Cerebellar cortex (tissue), 1 donor: ENCODE results near the gene PFKL.

Source experiments
- DNase-seq: peaks from one replicate; pipeline ENCODE4 v3.0.0-alpha.2; 2015; ENCODE audit warnings: low spot score

The PFKL gene

DNA sequence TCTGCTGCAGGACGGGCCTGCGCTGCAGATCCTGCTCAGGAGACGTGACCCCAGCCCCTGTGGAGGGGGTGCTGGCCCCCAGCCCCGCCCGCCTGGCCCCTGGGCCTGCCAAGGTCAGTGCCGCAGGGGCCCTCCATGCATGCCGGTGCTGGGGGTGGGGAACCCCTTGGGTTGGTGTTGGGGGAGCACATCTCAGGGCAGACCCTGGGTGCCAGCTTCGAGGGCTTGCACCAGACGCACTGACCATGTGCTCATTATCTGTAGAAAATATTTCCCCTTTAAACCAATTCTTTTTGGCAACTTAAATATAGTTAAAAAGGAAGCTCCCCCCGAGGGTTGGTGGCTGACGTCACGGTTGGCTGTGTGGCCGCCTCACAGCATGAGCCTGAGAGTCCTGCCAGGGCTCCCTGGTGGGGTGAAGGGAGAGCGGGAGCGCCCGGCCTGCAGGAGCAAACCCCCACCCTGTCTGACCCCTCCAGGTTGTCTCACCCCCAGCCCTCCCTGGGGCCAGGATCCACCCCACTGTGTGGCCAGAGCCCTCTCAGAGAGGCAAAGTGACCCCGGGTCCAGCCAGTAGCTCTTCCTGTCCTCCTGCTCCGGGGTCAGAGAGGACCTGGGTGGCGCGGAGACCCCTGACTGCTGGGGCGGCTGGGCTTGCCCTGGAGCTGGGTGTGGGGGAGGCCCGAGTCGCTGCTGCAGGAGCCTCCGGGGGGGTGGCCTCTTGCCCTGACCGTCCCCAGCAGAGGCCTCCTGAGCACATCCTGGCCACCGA, 5.3 kb upstream of the PFKL start:
- DNase-seq: no peak

DNA sequence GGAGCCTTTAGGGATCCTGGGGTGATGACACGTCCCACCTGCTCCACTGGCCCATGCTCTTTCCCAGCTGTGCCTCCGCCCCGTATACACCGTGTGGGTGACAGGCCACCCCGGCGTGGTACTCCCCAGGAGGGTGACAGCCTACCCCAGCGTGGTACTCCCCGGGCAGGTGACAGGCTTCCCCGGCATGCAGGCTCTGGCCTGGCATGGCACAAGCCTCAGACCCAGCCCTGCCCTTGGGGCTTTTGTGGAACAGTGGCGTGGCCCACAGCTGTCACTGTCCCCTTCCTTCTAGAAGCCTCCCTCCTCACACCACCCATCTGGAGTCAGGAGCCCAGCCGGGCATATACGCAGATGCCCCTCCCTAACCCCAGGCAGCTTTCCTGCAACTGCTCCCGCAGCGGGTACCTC, 4.7 kb upstream of the PFKL start:
- no peak for DNase-seq

DNA sequence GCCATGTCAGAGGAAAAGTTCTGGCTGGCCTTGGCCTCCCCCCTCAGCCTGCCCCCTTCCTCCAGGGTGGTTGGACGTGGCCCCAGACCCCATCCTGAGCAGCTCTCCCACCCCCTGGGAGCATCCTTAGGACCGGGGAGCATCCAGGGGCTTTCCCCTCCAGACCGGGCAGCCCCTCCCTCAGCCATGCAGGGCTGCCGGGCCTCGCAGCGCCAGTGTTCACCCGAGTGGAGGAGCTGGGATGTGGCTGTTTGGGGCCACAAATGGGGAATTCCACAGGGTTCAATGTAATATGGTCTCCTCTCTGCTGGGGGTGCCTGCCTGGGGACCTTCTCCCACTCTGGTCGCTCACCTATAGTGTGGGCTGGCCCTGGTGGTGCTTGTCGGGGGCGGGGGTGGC, 4.2 kb upstream of the PFKL start:
- DNase-seq: no peak

DNA sequence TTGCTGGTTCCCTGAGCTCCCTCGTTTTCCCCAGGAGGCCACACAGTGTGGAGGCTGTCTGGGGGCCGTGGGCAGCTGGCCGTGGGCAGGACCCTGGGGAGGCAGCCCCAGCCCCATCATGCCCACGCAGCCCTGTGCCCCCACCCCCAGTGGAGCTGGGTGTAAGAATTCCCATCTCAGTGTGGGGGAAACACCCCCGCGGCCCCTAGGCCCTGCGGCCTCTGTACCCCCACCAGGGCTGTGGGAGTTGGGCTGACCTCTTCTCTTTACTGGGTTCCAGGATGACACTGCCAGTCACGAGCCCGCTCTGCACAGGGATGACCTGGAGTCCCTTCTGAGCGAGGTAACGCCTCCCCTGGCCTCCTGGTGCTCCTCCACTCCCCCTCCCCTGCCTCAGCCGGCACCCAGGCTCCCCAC, 3.7 kb upstream of the PFKL start:
- DNase-seq: no peak

DNA sequence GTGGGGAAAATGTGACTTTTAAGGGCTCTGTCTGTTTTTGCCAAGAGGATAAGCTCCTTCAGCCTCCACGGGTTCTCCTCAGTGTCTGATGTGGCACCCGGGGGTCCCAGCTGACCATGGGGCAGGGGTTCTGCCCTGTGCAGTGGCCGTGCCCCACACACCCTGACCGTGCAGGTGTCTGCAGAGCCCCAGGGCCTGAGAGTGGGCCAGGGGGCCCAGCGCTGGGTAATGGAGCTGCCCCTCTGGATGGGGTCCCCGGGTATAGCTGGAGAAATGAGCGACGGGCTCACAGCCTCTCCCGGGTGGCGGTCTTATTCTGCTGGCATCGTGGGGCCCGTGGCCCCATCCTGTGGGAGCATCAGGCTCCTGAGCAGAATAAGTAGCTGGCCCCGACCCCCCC, 2.9 kb upstream of the PFKL start:
- no peak for DNase-seq

DNA sequence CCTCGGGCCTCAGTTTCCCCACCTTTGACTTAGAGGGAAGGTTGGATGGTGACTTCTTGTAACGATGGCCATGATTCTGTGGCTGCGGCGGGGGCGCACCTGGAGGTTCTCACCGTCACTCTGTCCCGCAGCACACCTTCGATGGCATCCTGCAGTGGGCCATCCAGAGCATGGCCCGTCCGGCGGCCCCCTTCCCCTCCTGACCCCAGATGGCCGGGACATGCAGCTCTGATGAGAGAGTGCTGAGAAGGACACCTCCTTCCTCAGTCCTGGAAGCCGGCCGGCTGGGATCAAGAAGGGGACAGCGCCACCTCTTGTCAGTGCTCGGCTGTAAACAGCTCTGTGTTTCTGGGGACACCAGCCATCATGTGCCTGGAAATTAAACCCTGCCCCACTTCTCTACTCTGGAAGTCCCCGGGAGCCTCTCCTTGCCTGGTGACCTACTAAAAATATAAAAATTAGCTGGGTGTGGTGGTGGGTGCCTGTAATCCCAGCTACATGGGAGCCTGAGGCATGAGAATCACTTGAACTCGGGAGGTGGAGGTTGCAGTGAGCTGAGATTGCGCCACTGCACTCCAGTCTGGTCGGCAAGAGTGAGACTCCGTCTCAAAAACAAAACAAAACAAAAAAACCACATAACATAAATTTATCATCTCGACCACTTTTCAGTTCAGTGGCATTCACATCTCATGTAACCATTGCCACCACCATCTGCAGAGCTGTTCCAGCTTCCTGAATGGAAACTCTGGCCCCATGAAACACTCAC, 2.1 kb upstream of the PFKL start:
- peak; percentile 88 for DNase-seq

DNA sequence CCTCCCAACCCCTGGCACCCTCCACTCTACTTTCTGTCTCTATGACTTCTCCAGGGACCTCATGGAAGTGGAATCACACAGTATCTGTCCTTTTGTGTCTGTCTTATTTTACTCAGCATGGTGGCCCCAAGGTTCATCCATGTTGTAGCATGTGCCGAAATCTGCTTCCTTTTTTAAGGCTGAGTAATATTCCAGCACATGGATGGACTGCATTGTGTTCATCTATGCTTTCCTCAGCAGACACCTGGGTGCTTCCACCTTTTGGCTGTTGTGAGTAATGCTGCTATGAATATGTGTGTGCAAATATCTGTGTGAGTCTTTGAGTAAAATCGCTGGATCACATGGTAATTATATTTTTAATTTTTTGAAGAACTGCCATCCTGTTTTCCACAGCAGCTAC, 1.6 kb upstream of the PFKL start:
- peak; percentile 5 for DNase-seq

DNA sequence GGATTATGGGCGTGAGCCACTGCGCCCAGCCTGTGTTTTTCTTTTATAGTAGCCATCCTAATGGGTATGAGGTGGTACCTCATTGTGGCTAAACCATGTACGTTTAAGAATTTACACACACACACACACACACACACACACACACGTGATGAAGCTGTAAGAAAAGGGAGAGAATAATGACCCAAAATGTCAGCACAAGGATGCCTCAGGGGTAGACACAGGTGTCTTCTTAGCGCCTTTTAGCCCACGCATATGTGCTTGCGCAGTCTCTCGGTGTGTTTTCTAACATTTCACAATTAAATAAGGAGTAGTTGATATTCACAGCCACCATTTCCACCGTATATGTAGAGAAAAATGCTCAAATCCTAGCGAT, 782 bp upstream of the PFKL start:
- DNase-seq: no peak

DNA sequence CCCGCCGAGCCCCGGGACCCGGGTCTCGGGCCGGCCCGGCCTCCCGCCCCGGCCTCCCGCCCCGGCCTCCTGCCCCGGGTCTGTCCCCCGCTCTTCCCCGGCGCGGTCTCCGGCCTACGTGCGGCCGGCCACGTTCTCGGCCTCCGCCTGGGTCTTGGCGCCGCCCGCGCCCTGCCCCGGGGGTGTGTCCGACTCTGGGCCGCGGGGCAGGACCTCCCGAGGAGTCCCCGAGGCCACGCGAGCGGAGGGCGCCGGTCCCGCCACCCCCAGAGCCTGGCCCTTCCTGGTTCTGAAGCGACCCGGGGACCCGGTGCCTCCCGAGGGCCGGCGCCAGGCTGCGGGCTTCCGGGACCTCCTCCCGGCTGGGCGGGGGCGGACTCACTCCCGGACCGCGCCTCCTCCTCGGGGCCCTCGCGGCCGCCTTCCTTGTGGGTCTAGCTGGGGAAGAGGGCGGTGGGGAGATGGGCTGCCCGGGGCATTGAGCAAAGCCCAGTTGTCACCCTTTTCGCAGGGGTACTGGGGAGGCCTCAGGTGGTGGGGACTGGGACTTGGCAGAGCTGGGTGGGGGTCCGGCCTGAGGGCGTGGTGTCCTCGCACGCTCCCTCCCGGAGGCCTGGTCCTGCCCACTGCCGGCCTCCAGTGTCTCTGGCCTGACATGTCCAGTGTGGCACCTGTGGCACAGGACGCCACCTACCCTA, 558 bp downstream of the PFKL start:
- peak; percentile 16 for DNase-seq

DNA sequence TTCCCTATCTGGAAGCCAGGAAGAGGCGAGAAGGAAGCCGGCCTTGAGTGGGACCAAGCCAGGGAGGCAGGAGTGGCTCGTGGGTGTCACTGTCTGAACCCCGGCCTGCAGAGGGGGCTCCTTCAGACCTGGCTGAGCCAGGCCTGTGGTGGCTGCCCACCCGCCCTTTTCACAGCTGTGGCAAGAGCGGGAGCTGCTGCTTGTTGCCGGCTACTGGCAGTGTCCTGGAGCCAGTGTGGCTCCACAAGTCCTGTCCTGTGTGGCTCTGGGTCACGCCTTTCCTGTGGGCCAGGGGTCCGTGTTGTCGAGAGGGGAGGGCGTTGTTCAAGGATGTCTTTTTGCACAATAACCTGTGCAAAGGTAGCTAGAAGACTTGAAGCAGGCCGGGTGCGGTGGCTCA, 1.3 kb downstream of the PFKL start:
- no peak for DNase-seq

DNA sequence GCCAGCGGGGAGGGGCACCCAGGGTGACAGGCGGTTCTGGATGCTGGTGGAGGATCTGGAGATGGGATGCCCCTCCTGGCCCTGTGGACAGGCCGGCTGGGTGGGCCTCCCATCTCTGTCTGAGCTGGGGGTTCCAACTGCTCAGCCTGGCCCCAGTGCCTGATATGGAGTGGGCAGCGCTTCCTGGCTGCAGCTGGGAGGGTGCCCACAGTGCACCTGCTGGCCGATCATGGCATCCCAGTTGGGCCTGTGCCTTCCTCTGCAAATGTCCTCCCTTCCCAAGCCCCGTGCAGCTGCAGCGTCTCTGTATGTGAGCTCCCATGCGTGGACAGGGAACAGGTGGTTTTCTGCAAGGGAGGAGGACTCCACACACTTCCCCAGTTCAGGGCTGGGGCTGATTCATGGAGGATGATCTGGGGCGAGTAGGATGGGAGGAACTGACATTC, 2.1 kb downstream of the PFKL start:
- DNase-seq: no peak

DNA sequence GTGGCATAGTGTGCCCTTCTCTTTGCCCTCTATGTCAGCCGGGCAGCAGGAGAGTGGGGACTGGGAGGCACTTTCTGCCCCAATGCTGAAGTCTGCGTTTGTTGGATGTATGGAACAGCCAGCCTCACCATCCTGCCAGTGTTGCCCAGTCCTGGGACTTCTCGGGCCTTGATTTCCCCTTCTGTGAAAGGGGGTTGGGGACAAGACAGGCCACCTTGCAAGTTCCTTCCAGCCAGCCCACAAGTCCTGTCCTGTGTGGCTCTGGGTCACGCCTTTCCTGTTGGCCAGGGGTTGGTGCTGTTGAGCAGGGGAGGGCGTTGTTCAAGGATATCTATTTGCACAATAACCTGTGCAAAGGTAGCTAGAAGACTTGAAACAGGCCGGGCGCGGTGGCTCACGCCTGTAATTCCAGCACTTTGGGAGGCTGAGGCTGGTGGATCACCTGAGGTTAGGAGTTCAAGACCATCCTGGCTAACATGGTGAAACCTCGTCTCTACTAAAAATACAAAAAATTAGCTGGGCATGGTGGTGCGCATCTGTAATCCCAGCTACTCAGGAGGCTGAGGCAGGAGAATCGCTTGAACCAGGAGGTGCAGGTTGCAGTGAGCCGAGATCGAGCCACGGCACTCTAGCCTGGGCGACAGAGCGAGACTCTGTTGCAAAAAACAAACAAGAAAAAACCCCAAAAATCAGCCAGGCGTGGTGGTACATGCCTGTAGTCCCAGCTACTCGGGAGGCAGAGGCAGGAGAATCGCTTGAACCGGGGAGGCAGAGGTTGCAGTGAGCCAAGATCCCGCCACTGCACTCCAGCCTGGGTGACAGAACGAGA, 2.9 kb downstream of the PFKL start:
- peak; percentile 49 for DNase-seq

DNA sequence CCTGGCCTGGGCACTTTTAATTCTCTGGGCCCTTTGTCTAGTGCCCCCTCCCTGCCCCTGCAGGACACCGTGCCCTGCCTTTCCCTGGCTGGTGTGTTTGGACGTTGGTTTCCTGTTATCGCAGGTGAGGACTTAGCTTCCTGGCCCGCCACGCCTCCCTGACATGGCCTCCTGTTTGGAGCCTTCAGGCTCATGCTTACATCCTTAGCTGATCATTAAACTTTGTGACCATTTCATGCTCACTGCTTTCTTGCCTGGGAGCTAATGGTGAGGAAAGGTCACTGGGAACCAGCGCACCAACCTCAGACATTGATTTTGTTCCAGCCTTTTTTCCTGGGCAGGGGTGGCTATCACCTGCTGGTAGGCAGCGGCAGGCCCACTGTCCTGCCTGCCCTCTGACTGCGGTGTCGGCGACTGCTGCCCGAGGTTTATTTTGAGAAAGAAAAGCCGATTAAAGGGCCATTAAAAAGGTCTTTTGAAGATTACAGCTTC, 3.7 kb downstream of the PFKL start:
- DNase-seq: no peak

DNA sequence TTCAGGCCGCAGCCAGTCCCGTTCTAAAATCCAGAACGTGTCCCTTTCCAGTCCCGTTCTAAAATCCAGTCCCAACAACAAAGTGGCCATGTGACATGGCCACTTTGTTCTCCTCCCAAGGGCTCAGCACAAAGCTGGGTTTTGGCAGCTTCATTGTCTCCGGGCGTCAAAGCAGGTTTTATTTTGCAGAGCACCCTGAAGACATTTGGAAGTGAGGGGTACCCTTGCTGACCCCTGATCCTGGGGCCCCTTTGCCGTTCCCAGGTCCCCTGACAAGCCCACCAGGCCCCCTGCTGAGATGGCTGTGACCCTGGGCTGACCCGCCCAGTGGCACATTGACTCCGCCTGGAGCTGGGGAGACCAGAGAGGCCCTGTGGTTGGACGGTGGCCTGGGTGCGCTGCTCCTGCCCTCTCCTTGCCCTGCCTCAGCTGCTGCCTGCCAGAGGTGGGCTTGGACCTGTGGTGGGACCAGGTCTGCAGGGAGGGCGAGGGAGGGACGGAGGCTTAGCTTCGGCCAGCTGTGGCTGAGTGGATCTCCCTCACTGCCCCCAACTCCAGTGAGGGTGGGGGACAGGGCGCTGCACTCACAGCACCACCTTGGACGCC, 4.3 kb downstream of the PFKL start:
- no peak for DNase-seq

DNA sequence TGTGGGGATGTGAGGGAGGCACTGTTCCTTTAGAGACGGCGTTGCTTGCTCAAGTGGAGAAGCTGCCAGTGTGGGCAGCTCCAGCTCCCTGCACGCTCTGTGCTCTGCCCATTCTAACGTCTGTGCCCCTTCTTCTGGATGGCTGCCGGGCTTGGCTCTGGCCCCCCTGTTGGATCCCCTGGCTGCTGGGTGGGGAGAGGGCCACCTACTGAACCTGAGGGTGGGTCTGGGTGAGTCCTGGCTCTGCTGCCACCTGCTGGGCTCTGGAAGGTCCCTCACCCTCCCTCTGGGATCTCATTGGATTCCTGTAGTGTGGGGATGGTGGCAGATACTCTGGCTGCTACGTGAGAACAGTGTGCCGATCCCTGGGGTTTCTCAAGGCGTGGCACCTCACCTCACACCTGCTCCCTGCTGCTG, 5.0 kb downstream of the PFKL start:
- DNase-seq: peak; percentile 42

DNA sequence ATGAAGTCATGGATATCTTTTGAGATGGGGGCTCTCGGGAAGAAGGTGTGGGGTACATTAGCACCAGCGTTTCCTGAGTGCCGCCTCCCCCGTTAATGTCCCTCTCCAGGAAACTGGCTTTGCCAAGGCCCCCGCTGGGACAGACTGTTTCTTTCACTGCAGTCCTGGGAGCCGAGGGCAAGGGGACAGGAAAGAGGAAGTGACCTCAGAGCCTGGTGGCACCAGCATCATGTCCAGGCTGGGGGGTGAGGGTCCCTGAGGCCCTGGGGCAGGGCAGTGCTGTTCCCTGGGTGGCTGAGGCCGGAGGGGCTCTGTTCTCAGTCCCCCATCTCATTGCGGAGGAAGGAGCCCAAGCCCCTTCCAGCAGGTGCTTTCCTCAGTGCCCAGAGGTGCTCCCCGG, 5.8 kb downstream of the PFKL start:
- DNase-seq: no peak

DNA sequence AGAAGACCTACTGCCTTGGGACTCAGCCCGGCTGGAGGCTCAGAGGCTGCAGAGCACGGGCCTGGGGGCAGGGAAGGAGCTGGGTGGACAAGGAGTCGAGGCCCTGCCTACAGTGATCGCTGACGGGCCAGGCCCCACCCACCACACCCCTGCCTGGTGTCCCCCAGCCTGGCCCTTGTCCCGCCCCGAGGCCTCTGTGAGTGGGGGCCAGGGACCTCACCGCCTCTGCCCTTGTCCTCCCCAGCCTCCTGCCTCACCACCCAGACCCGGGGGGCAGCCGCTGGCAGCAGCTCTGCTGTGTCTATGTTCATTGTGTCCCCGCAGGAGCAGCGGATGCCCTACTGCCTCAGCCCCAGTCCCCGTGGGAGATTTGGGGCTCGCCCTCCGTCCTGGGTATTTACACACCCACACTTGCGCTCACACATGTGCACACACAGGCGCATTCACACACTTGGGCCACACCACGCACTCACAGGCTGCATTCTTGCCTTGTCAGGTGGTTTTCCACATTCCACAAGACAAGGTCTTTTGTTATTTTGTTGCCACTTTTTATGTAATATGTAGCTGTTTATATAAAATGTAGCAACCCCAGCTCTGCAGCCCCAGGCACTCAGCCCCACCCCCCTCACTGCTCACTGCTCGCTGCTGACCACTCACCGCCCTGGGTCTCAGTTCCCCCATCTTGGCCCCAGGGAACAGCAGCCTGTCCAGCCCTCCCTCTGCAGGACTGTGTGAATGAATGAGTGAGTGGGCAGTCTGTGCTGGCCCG, 7.3 kb downstream of the PFKL start:
- DNase-seq: no peak

DNA sequence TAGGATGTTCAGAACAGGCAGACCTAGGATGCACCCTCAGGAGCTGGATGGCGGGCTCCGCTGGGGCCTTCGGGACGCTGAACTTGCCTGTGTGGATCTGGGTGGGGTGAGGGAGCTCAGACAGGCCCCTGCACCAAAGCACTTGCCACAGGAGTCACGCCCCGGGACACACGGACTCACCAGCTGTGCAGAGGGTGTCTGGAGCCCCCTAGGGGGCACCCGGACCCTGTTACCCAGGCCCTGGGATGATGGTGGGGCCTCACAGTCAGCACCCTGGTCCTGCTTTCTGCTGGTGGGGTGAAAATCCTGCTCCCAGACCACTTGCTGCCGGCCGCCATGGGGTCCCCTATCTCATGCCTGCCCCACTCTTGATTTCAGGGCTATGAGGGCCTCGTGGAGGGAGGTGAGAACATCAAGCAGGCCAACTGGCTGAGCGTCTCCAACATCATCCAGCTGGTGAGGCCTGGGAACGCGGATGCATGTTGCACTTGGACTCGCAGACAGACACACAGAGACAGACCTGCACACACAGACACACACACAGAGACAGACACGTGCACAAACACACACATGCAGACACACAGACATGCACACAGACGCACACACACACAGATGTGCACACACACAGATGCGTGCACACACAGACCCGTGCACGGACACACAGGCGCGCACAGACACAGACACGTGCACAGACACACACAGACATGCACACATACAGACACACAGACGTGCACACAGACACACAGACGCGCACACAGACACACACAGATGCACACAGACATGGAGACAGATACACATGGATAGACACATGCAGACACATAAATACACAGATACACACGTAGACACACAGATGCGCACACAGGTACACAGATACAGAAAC, 11.0 kb downstream of the PFKL start:
- DNase-seq: no peak

DNA sequence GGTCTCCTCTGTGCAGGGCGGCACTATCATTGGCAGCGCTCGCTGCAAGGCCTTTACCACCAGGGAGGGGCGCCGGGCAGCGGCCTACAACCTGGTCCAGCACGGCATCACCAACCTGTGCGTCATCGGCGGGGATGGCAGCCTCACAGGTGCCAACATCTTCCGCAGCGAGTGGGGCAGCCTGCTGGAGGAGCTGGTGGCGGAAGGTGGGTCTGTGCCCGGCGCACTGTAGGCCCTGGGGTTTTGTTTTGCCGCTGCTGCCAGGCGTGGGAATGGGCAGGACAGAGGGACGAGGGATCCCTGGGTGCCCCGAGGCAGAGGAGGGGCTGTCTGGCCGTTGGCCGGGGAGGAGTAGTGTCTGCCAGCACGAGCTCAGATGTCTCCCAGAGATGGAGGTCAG, 12.2 kb downstream of the PFKL start:
- DNase-seq: no peak

DNA sequence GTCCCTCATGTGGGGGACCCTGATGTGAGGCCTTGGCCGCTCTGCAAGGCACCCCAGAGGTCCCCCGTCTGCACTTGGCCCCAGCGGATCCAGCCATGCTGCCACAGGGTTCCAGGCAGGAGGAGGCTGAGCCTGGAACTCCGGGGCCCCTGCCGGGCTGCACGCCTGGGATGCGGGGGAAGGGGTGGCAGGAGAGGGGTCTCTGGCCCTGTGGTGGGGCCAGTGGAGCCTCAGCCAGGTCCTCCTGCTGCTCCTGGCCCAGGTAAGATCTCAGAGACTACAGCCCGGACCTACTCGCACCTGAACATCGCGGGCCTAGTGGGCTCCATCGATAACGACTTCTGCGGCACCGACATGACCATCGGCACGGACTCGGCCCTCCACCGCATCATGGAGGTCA, 12.9 kb downstream of the PFKL start:
- DNase-seq: no peak
